ENCODE measurements around the gene SETDB1.

SETDB1 gene

DNA sequence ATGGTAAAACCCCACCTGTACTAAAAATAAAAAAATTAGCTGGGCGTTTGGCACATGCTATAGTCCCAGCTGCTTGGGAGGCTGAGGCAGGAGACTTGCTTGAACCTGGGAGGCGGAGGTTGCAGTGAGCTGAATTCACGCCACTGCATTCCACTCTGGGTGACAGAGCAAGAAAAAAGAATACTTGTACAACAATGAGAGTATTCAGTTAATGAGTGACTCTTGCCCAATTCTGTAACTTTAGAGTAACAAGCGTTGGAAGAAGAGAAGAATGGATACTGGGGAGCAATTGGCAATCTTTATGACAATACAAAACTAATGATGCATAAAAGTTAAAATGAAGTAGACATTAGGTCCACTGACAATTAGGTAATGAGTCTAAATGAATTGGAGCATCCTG is 66.5 kb downstream of the SETDB1 start:
- Histone ChIP-seq H3K27me3 (no peaks in the 10 kb centered on the region), H3K4me3 (no peak overlapping the region), H3K36me3 (peaks cover 8 to 19% (median 12%) of the 10 kb centered on the region in 11 experiments; a peak in 19 of 22 replicates), H3K4me2 (no peak overlapping the region), H3K27ac (no peak overlapping the region), H3K9ac (no peak overlapping the region), H3K4me1 (peaks cover 0 to 8% (median 4%) of the 10 kb centered on the region in 10 experiments; a peak in 7 of 20 replicates), H3K9me3 (replicated peaks in 1 of 11) (no peaks in the 10 kb centered on the region), H4K20me1 (0 out of 22 replicates have a peak, but pooled peaks cover 0 to 3% (median 0%) of the 10 kb centered on the region in 11 experiments)
- no peak for TF ChIP-seq Cebpa-rat (IDR thresholded peaks at IDR 0.05)

DNA sequence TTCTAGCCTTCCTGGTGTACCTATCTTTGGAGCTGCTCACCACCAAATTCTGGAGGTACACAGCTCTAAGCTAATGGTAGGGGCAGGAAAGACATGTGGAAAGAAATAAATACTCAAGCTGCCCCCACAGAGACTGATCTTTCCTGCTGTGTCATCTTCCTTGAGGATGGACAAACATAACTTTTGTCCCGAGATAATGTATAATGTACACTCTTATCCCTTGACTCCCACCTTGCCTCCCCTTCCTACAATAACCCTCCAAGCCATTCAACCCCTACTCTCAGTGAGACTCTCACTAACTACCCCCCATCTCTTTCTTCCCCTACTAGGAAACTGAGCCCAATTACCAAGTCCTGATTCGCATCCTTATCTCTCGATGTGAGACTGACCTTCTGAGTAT is 68.1 kb downstream of the SETDB1 start:
- no peaks in the 10 kb centered on the region for H3K27me3 ChIP-seq
- 0 out of 22 replicates have a peak, but pooled peaks cover 0 to 6% (median 0%) of the 10 kb centered on the region in 11 experiments for H4K20me1 ChIP-seq
- H3K36me3 ChIP-seq = peaks cover 14 to 34% (median 27%) of the 10 kb centered on the region in 11 experiments; a peak in 21 of 22 replicates
- H3K4me2 ChIP-seq = no peak overlapping the region
- H3K4me1 ChIP-seq = peaks cover 5 to 15% (median 10%) of the 10 kb centered on the region in 10 experiments
- H3K4me3 ChIP-seq = no peak overlapping the region
- no peak for TF ChIP-seq Cebpa-rat (IDR thresholded peaks at IDR 0.05)
- H3K9me3 ChIP-seq (replicated peaks in 1 of 11) = no peaks in the 10 kb centered on the region
- no peak overlapping the region for H3K27ac ChIP-seq
- H3K9ac ChIP-seq = no peak overlapping the region

DNA sequence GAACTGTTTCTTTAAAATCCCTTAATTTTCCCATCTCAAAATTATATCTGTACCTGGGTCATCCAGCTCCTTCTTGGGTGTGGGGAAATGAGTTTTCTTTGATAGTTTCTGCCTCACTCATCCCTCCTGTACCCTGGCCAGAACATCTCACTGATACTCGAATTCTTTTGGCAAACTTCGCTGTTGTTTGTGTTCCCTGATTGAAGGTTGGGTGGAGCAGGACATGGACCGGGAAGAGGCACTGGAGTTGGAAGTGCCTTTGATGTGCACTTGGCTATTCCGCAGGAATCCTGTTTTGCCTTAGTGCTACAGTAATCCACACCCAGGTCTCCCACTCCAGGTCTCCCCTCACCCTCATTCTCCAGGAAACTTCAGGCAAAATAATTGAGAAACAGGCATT is 69.3 kb downstream of the SETDB1 start:
- H3K4me1 ChIP-seq = peaks cover 12 to 27% (median 21%) of the 10 kb centered on the region in 10 experiments
- H3K9ac ChIP-seq = peak overlapping the region in 6 of 11 experiments; percentile 1 to 41 (median 28); a peak in 6 of 22 replicates
- peaks cover 14 to 46% (median 36%) of the 10 kb centered on the region in 11 experiments; a peak in 21 of 22 replicates for H3K36me3 ChIP-seq
- H3K27me3 ChIP-seq = no peaks in the 10 kb centered on the region
- peak overlapping the region in 7 of 11 experiments; percentile 8 to 44 (median 23); a peak in 5 of 22 replicates for H3K4me2 ChIP-seq
- no peaks in the 10 kb centered on the region for H3K9me3 ChIP-seq (replicated peaks in 1 of 11)
- no peak for TF ChIP-seq Cebpa-rat (IDR thresholded peaks at IDR 0.05)
- no peak overlapping the region for H3K4me3 ChIP-seq
- H3K27ac ChIP-seq = peak overlapping the region in 6 of 11 experiments; percentile 18 to 45 (median 34); a peak in 8 of 22 replicates
- H4K20me1 ChIP-seq = 0 out of 22 replicates have a peak, but pooled peaks cover 0 to 6% (median 0%) of the 10 kb centered on the region in 11 experiments

GRCh38 chr1:150995896-150996295 is 69.7 kb downstream of the SETDB1 start:
- H3K9ac ChIP-seq = peak overlapping the region in 6 of 11 experiments; percentile 1 to 41 (median 28); a peak in 6 of 22 replicates
- H3K36me3 ChIP-seq = peaks cover 17 to 50% (median 36%) of the 10 kb centered on the region in 11 experiments; a peak in 21 of 22 replicates
- no peak for TF ChIP-seq Cebpa-rat (IDR thresholded peaks at IDR 0.05)
- no peaks in the 10 kb centered on the region for H3K27me3 ChIP-seq
- peaks cover 12 to 32% (median 23%) of the 10 kb centered on the region in 10 experiments for H3K4me1 ChIP-seq
- H3K4me2 ChIP-seq = peak overlapping the region in 7 of 11 experiments; percentile 8 to 44 (median 23); a peak in 5 of 22 replicates
- H3K27ac ChIP-seq = peak overlapping the region in 6 of 11 experiments; percentile 18 to 45 (median 34); a peak in 8 of 22 replicates
- no peak overlapping the region for H3K4me3 ChIP-seq
- H4K20me1 ChIP-seq = 0 out of 22 replicates have a peak, but pooled peaks cover 0 to 6% (median 0%) of the 10 kb centered on the region in 11 experiments
- no peaks in the 10 kb centered on the region for H3K9me3 ChIP-seq (replicated peaks in 1 of 11)

DNA sequence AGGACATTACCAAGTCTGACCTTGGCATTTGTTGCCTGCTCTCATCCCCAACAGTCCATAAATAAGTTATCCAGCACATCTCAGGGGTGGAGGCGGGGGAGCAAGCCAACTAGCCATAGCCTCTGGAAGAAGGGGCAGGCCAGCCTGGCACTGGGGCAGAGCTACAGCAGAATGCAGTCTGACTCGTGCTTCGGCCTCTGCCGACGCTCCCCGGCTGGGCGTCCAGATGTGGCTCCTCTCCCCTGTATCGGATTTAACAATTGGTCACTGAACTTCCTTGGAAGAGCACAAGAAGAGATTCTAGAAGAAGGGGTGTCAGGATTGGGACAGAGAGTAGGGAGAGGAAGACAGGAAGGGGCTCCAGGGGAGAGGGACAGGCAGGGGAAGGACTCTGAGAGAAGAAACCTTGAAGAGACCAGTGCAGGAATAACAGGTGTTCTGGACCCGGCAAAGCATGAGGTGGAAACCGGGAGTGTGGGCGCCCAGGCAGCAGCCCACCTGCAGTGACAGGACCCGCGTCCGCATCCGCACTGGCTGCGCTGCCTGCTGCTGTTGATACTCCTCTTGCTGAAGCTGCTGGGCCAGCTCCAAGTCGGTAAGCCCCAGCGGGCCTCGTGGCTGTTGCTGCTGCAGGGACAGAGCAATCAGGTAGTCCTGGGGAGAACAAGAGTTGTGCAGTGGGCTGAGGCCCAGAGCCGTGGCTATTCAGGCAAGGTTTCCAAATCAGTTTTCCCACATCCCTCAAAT is 71.1 kb downstream of the SETDB1 start:
- peaks cover 0 to 8% (median 0%) of the 10 kb centered on the region in 11 experiments; a peak in 2 of 22 replicates for H4K20me1 ChIP-seq
- H3K4me1 ChIP-seq = peaks cover 15 to 46% (median 37%) of the 10 kb centered on the region in 10 experiments
- no peak overlapping the region for H3K4me3 ChIP-seq
- H3K4me2 ChIP-seq = no peak overlapping the region
- H3K27me3 ChIP-seq = no peaks in the 10 kb centered on the region
- H3K36me3 ChIP-seq = peaks cover 25 to 61% (median 42%) of the 10 kb centered on the region in 11 experiments
- H3K9ac ChIP-seq = no peak overlapping the region
- TF ChIP-seq Cebpa-rat (IDR thresholded peaks at IDR 0.05) = no peak
- H3K27ac ChIP-seq = peak overlapping the region in 1 of 11 experiments; percentile 12; a peak in 1 of 22 replicates
- H3K9me3 ChIP-seq (replicated peaks in 1 of 11) = no peaks in the 10 kb centered on the region

DNA sequence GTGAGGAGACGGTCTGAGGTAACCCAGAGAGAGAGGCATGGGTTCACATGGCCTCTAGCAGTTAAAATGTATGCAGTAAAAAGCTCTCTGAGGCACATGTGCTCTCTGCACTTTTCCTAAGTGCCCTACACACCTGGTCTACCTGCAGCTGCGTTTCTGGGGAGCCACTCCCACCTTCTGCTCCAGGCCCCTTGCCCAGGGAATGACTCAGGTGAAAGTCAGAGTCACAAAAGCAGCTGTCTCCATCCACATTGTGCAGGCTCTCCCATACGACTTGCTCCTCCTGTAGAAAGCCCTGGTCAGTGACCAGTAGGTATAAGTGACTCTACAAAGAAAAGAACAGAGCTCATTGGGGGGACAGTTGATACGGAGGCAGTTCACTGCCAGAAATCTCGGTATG is 71.8 kb downstream of the SETDB1 start:
- no peak overlapping the region for H3K4me3 ChIP-seq
- H3K36me3 ChIP-seq = peaks cover 25 to 66% (median 42%) of the 10 kb centered on the region in 11 experiments
- H4K20me1 ChIP-seq = peaks cover 0 to 10% (median 0%) of the 10 kb centered on the region in 11 experiments; a peak in 2 of 22 replicates
- H3K27me3 ChIP-seq = no peaks in the 10 kb centered on the region
- H3K4me1 ChIP-seq = peaks cover 22 to 52% (median 44%) of the 10 kb centered on the region in 10 experiments
- H3K27ac ChIP-seq = peak overlapping the region in 1 of 11 experiments; percentile 67; a peak in 1 of 22 replicates
- H3K4me2 ChIP-seq = no peak overlapping the region
- no peaks in the 10 kb centered on the region for H3K9me3 ChIP-seq (replicated peaks in 1 of 11)
- TF ChIP-seq Cebpa-rat (IDR thresholded peaks at IDR 0.05) = no peak
- no peak overlapping the region for H3K9ac ChIP-seq

DNA sequence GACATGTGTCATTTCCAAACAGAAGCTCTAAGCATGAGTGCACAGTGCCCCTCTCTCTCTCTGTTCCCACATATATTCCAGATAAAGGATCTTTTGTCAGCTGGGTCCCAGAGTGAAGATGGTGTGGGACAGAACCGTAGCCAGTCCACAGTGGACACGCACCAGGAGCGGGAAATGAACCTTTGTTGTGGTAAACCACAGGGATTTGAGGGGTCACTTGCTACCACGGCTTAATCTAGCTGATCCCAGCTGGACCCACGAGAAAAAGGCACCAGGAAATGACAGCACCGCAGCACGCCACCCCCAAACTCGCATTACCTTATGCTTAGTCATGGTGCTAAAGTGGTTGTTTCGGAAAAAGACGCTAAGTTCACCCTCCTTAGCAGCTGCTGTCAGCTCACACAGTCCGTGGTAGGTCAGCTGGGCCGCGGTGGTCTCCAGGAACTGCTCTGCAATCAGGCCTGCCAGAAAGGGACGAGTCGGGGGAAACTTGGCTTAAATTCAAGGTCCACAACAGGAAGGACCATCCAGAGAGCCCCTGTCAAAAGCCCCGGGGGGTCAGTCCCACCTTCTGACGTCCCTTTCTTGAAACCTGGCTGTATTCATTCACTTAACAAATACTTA is 73.0 kb downstream of the SETDB1 start:
- Histone ChIP-seq H3K36me3 (peaks cover 25 to 66% (median 42%) of the 10 kb centered on the region in 11 experiments), H3K4me2 (peak overlapping the region; percentile 16 to 97 (median 65); a peak in 20 of 22 replicates), H4K20me1 (peaks cover 0 to 10% (median 0%) of the 10 kb centered on the region in 11 experiments; a peak in 2 of 22 replicates), H3K4me3 (no peak overlapping the region), H3K9me3 (replicated peaks in 1 of 11) (no peaks in the 10 kb centered on the region), H3K4me1 (peaks cover 34 to 64% (median 56%) of the 10 kb centered on the region in 10 experiments), H3K9ac (peak overlapping the region; percentile 1 to 61 (median 37); a peak in 17 of 22 replicates), H3K27me3 (no peaks in the 10 kb centered on the region), H3K27ac (peak overlapping the region in 10 of 11 experiments; percentile 23 to 67 (median 58); a peak in 20 of 22 replicates)
- TF ChIP-seq Cebpa-rat (IDR thresholded peaks at IDR 0.05) = no peak

- Histone ChIP-seq H3K9me3 (replicated peaks in 1 of 11) (no peaks in the 10 kb centered on the region), H4K20me1 (peaks cover 0 to 10% (median 0%) of the 10 kb centered on the region in 11 experiments; a peak in 2 of 22 replicates), H3K36me3 (peaks cover 25 to 66% (median 42%) of the 10 kb centered on the region in 11 experiments), H3K27me3 (no peaks in the 10 kb centered on the region), H3K4me1 (peaks cover 42 to 72% (median 63%) of the 10 kb centered on the region in 10 experiments), H3K4me2 (peak overlapping the region; percentile 16 to 97 (median 65); a peak in 19 of 22 replicates), H3K27ac (peak overlapping the region in 7 of 11 experiments; percentile 47 to 67 (median 59); a peak in 11 of 22 replicates), H3K9ac (peak overlapping the region in 2 of 11 experiments; percentile 30 to 60; a peak in 2 of 22 replicates), H3K4me3 (no peak overlapping the region)
- TF ChIP-seq Cebpa-rat (IDR thresholded peaks at IDR 0.05) = no peak
Measured at GRCh38 chr1:150999926-151000325, 73.8 kb downstream of the SETDB1 start.

Measured in BLaER1 treated with 17β-estradiol and CSF1 and Interleukin-3, amounts not matched to agents 10 nM and 100 nM (cell line).